GM18870 (cell line): ENCODE results near the gene SAMD8.
A peak's percentile ranks its signal among the peaks of the same experiment; 100 is the strongest.
"Not testable (repeated sequence)": the region's sequence is repeated elsewhere in the genome, so short reads cannot be mapped to it uniquely, and the experiment has no call there.

Experiments used
- ATAC-seq: cut with Tn5 transposase; IDR thresholded peaks from one replicate; pipeline ENCODE4 v1.9.1; 2021; ENCODE audit warnings: moderate library complexity; ENCODE audit not compliant: unreplicated experiment

The SAMD8 gene

GRCh38 chr10:75189266-75190096, 78.0 kb downstream of the SAMD8 start:
- ATAC-seq = no peak

- ATAC-seq = no peak
These were observed 80.5 kb downstream of the SAMD8 start for GRCh38 chr10:75191821-75192568.

GRCh38 chr10:75194625-75195024, 83.2 kb downstream of the SAMD8 start:
- not testable (repeated sequence) for ATAC-seq

GRCh38 chr10:75195035-75195763, 83.7 kb downstream of the SAMD8 start:
- ATAC-seq = no peak

GRCh38 chr10:75197066-75197465, 85.6 kb downstream of the SAMD8 start:
- no peak for ATAC-seq

- ATAC-seq = no peak
These were observed 86.5 kb downstream of the SAMD8 start for GRCh38 chr10:75197906-75198305.

GRCh38 chr10:75199949-75200348, 88.5 kb downstream of the SAMD8 start:
- not testable (repeated sequence) for ATAC-seq

GRCh38 chr10:75201793-75202307, 90.4 kb downstream of the SAMD8 start:
- no peak for ATAC-seq

GRCh38 chr10:75202321-75203045, 91.0 kb downstream of the SAMD8 start:
- ATAC-seq = no peak

- ATAC-seq = not testable (repeated sequence)
These were observed 91.7 kb downstream of the SAMD8 start for GRCh38 chr10:75203046-75203620.

GRCh38 chr10:75203724-75204123, 92.3 kb downstream of the SAMD8 start:
- ATAC-seq = no peak

- ATAC-seq = no peak
These were observed 94.5 kb downstream of the SAMD8 start for GRCh38 chr10:75205908-75206307.

GRCh38 chr10:75206638-75207037, 95.2 kb downstream of the SAMD8 start:
- not testable (repeated sequence) for ATAC-seq

- no peak for ATAC-seq
These were observed 95.8 kb downstream of the SAMD8 start for GRCh38 chr10:75207079-75207856.

- no peak for ATAC-seq
These were observed 96.3 kb downstream of the SAMD8 start for GRCh38 chr10:75207857-75208144.

- no peak for ATAC-seq
These were observed 96.7 kb downstream of the SAMD8 start for GRCh38 chr10:75208181-75208580.

GRCh38 chr10:75209086-75209920, 97.8 kb downstream of the SAMD8 start:
- peak; percentile 5 for ATAC-seq

- ATAC-seq = peak; percentile 59
These were observed 98.4 kb downstream of the SAMD8 start for GRCh38 chr10:75209921-75210281.
